CD4-positive, alpha-beta memory T cell (primary cell): Measurements from ENCODE around the gene TRAIP. TPM values are rescaled to one million over a fixed set of nuclear protein-coding genes. Genes with fewer than 3 reads are reported as not detected.
"Not testable (repeated sequence)": the region's sequence is repeated elsewhere in the genome, so short reads cannot be mapped to it uniquely, and the experiment has no call there.

Source experiments
- CTCF ChIA-PET: fragments of 350-600 bp; sonication (Branson Sonifier 250); formaldehyde crosslinking; loops from one replicate; lab custom pipeline; 2021; ENCODE audit warnings: inconsistent platforms; ENCODE audit not compliant: partially characterized antibody; lab: Charles Lee
- POLR2A ChIA-PET: fragments of 350-600 bp; sonication (Branson Sonifier 250); formaldehyde crosslinking; loops from one replicate; lab custom pipeline; 2021; ENCODE audit not compliant: partially characterized antibody; lab: Charles Lee
- DNase-seq, 5 donors: peaks; one replicate each; pipeline versions ENCODE4 v3.0.0 to v3.0.0-alpha.2; 2020 to 2022; ENCODE audit warnings: mixed read lengths in 1 of 5
- H3K27ac ChIP-seq: one replicate; pipeline ENCODE4 v1.7.0; 2013; ENCODE audit warnings: low read depth, low read length
- H3K27me3 ChIP-seq: 2 replicates; pipeline ENCODE4 v1.7.0; 2013; ENCODE audit warnings: mild to moderate bottlenecking, low read length, moderate library complexity; ENCODE audit not compliant: insufficient read depth
- H3K36me3 ChIP-seq: 2 replicates; pipeline ENCODE4 v1.7.0; 2013; ENCODE audit warnings: mild to moderate bottlenecking, low read length, moderate library complexity; ENCODE audit not compliant: insufficient read depth
- H3K4me1 ChIP-seq: 2 replicates; pipeline ENCODE4 v1.7.0; 2013; ENCODE audit warnings: mild to moderate bottlenecking, low read length, moderate library complexity; ENCODE audit not compliant: insufficient read depth
- H3K4me3 ChIP-seq, 2 donors: one replicate each; pipeline ENCODE4 v1.7.0; 2013; ENCODE audit warnings: low read length in 2 of 2, mild to moderate bottlenecking in 1 of 2
- H3K9me3 ChIP-seq, 2 donors: one replicate each; pipeline ENCODE4 v1.7.0; 2013; ENCODE audit warnings: low read length in 2 of 2, control low read depth in 1 of 2; ENCODE audit not compliant: control insufficient read depth in 1 of 2
- H3K27ac Mint-ChIP-seq, 7 donors: one replicate each; pipeline ENCODE4 v1.8.0; 2020 to 2021; ENCODE audit warnings: mixed read lengths in 7 of 7, mild to moderate bottlenecking in 6 of 7, inconsistent platforms in 3 of 7, moderate library complexity in 3 of 7
- H3K27me3 Mint-ChIP-seq, 2 donors: one replicate each; pipeline ENCODE4 v1.8.0; 2020 to 2021; ENCODE audit warnings: mixed read lengths in 2 of 2
- H3K36me3 Mint-ChIP-seq, 2 donors: one replicate each; pipeline ENCODE4 v1.8.0; 2020 to 2021; ENCODE audit warnings: mixed read lengths in 2 of 2, inconsistent platforms in 1 of 2, mild to moderate bottlenecking in 1 of 2
- H3K4me1 Mint-ChIP-seq, 4 donors: one replicate each; pipeline ENCODE4 v1.8.0; 2020 to 2021; ENCODE audit warnings: mixed read lengths in 4 of 4, mild to moderate bottlenecking in 1 of 4
- H3K4me3 Mint-ChIP-seq, 8 donors: one replicate each; pipeline ENCODE4 v1.8.0; 2020 to 2021; ENCODE audit warnings: mixed read lengths in 8 of 8, mild to moderate bottlenecking in 7 of 8, moderate library complexity in 6 of 8, inconsistent platforms in 3 of 8
- H3K9me3 Mint-ChIP-seq, 8 donors: one replicate each; pipeline ENCODE4 v1.8.0; 2020 to 2021; ENCODE audit warnings: mixed read lengths in 8 of 8, mild to moderate bottlenecking in 5 of 8, inconsistent platforms in 3 of 8, moderate library complexity in 1 of 8
- intact Hi-C: fragments of 100-400 bp; cut with micrococcal nuclease; formaldehyde crosslinking; loops from one replicate; pipeline ENCODE4 v1.15.1; 2023
- polyA plus RNA-seq, 2 donors: library from polyadenylated mRNA; unstranded; fragments of 300-500 nt; fragmentation: Illumina TruSeq; gene quantifications; one replicate each; pipeline ENCODE4 v1.2.3, GENCODE V29; 2021
- total RNA-seq, 2 experiments: library from RNA; stranded (reverse); gene quantifications; one replicate each; pipeline ENCODE4 v1.2.3, GENCODE V29; 2021

The TRAIP gene
- total and polyA plus RNA-seq, 4 experiments from 2014 or later, result 1.0 to 6.7 (median 3.2) TPM

DNA sequence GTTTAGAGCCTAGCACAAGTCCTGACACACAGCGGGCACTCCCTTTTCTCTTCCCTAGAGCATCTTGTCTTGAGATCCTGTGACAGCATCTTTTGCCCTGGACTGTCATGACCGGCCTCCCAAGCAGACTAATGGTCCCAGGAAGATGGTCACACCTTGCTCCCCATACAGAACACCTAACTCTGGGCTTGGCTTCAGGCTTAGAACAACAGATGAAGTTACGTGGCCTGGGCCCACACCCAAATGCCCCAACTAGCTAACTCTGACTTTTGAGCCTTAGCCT lies 69.2 kb downstream of the TRAIP start:
- no peaks in the 10 kb centered on the region for H3K27me3 ChIP-seq
- no peak for DNase-seq
- peak overlapping the region; percentile 92 to 98 (median 92) for H3K4me3 Mint-ChIP-seq
- H3K4me3 ChIP-seq, result peak overlapping the region; percentile 48 to 89
- peaks cover 6 to 19% of the 10 kb centered on the region in 2 donors for H3K36me3 Mint-ChIP-seq
- peaks cover 27% of the 10 kb centered on the region for H3K4me1 ChIP-seq
- intact Hi-C loops, result loop anchor here (5.0 kb wide), 1 partner anchor 70 kb away; the partner anchor contains the start of gene TRAIP
- POLR2A ChIA-PET, result interaction anchor here (0.7 to 3.5 kb wide), 5 partner anchors 17 to 153 kb away, joined by 4 to 46 read pairs (median 4); partner anchors contain the start of genes AMIGO3, INKA1, MON1A and RBM6
- peaks cover 0 to 4% (median 0%) of the 10 kb centered on the region in 8 donors for H3K9me3 Mint-ChIP-seq
- H3K27ac ChIP-seq, result peak overlapping the region; percentile 89
- peak overlapping the region; percentile 98 to 99 (median 99) for H3K27ac Mint-ChIP-seq
- H3K27me3 Mint-ChIP-seq, result peaks cover 0 to 2% of the 10 kb centered on the region in 2 donors
- H3K4me1 Mint-ChIP-seq, result peaks cover 17 to 45% (median 28%) of the 10 kb centered on the region in 4 donors
- CTCF ChIA-PET, result interaction anchor here (3.0 to 3.7 kb wide), 2 partner anchors 15 to 52 kb away, joined by 12 to 20 read pairs; partner anchors contain the start of gene INKA1
- H3K36me3 ChIP-seq, result no peaks in the 10 kb centered on the region
- no peaks in the 10 kb centered on the region for H3K9me3 ChIP-seq

DNA sequence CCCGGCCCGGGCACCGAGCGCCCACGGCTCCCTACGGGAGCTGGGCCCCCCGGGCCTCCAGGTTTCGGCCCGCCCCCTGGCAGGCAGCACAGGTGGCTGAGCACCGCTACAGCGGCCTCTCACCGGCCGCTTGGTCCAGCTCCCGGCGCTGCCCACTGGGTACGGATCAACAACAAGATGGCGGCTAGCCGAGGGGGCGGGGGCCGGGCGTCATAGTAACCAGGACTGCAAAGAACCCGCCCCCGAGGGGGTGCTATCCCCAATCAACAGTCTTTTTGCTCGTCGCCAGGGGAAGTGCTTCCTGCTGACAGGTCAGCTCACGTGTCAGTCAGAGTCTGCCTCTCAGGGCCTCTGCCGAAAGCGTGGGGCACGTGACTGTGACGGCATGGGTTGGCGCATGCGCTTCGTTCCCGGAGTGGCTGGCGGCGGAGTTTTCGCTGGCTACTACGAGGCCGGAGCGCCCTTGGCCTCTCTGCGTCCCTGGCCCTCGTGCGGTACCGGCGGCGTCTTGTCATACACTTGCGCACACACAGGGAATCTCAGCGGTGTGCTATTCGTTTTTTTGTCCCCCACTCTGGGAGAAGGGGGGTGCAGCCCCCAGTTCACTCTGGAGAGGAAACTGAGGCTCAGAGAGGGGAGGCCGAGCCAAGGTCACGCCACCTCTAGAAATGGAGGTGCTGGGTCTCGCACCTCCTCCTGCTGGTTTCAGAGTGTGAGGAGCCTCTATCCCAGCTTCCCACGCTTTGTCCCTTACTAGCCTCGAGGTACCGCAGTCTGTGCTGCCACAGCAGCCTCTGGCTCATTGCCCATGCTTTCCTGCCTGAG lies 69.8 kb downstream of the TRAIP start, which contains the start of gene IP6K1:
Gene IP6K1 (minus strand): TSS at position 186 of the 825 bp plus-strand sequence. CDS start 38,502 bp downstream, outside the sequence.
- ChIA-PET POLR2A (interaction anchor here (0.9 to 3.5 kb wide), 15 partner anchors 12 to 765 kb away, joined by 3 to 46 read pairs (median 3); partner anchors contain the start of genes AMIGO3, GMPPB, INKA1 and MON1A), CTCF (interaction anchor here (1.1 to 3.7 kb wide), 3 partner anchors 16 to 52 kb away, joined by 4 to 20 read pairs (median 12); partner anchors contain the start of gene INKA1)
- Histone ChIP-seq H3K27ac (peak within 1 kb of the TSS; percentile 89), H3K9me3 (no peaks in the 10 kb centered on the region), H3K36me3 (no peaks in the 10 kb centered on the region), H3K27me3 (no peaks in the 10 kb centered on the region), H3K4me3 (peak within 1 kb of the TSS; percentile 79 to 89), H3K4me1 (peaks cover 28% of the 10 kb centered on the region)
- H3K9me3 Mint-ChIP-seq, result peaks cover 0 to 4% (median 0%) of the 10 kb centered on the region in 8 donors
- peaks cover 17 to 46% (median 29%) of the 10 kb centered on the region in 4 donors for H3K4me1 Mint-ChIP-seq
- H3K27ac Mint-ChIP-seq, result peak within 1 kb of the TSS; percentile 98 to 99 (median 99)
- H3K36me3 Mint-ChIP-seq, result peaks cover 6 to 20% of the 10 kb centered on the region in 2 donors
- DNase-seq, result peak; percentile 98 to 100 (median 99)
- peak within 1 kb of the TSS; percentile 92 to 98 (median 92) for H3K4me3 Mint-ChIP-seq
- peaks cover 0 to 2% of the 10 kb centered on the region in 2 donors for H3K27me3 Mint-ChIP-seq
- intact Hi-C loops, result loop anchor here (1.0 to 5.0 kb wide), 3 partner anchors 16 to 71 kb away; partner anchors contain the start of gene TRAIP

DNA sequence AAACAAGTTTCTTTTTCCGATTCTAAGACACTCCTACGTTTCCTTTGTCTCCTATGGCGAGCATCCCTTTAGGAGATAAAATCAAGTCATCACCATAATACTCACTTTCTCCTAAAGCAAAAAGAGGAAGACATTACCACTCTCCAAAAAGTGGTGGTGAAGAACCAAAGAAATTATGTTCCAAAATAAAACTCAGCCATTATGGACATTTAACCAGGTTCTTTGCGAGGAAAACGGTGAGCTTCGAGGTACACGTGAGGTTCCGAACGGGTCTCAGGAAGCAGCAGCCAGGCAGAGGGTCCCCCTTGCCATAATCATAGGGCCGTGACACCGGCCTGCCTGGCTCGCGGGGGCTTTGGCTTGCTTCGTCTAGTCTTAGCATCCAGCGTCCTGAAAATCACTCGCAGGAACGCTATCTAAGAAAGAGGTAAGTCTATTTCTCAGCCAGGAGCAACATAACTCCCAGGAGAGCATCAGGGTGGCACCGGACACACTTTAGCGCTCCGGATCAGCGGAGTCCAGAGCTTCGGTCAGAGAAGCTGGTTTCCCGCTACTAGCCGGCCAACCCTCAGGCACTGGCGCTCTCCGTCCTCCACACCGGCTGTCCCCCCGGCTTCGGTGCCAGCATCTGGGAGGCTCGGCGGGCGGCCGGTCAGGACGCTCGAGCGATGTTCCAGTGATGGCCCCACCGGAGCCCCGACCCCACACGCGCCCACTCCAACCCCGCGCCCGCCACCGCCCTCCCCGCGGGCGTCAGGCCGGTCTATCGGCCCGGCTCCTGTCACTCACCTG lies 70.6 kb downstream of the TRAIP start:
- Mint-ChIP-seq H3K36me3 (peaks cover 10 to 28% of the 10 kb centered on the region in 2 donors), H3K4me3 (peak overlapping the region; percentile 85 to 95 (median 92)), H3K27ac (peak overlapping the region; percentile 91 to 99 (median 94)), H3K27me3 (peaks cover 0 to 2% of the 10 kb centered on the region in 2 donors), H3K9me3 (peaks cover 0 to 4% (median 0%) of the 10 kb centered on the region in 8 donors), H3K4me1 (peaks cover 20 to 54% (median 35%) of the 10 kb centered on the region in 4 donors)
- no peaks in the 10 kb centered on the region for H3K36me3 ChIP-seq
- intact Hi-C loops, result loop anchor here (1.0 to 5.0 kb wide), 3 partner anchors 17 to 72 kb away; partner anchors contain the start of gene TRAIP
- H3K27ac ChIP-seq, result peak overlapping the region; percentile 89
- peaks cover 36% of the 10 kb centered on the region for H3K4me1 ChIP-seq
- CTCF ChIA-PET, result interaction anchor here (1.1 to 3.7 kb wide), 3 partner anchors 17 to 53 kb away, joined by 4 to 20 read pairs (median 12); partner anchors contain the start of gene INKA1
- POLR2A ChIA-PET, result interaction anchor here (0.9 to 3.5 kb wide), 14 partner anchors 11 to 764 kb away, joined by 3 to 46 read pairs (median 3); partner anchors contain the start of genes AMIGO3, GMPPB, INKA1 and MON1A
- peak overlapping the region; percentile 79 to 89 for H3K4me3 ChIP-seq
- H3K9me3 ChIP-seq, result no peaks in the 10 kb centered on the region
- H3K27me3 ChIP-seq, result no peaks in the 10 kb centered on the region
- DNase-seq, result peak in 4 of 5 donors; percentile 28 to 50 (median 39)

DNA sequence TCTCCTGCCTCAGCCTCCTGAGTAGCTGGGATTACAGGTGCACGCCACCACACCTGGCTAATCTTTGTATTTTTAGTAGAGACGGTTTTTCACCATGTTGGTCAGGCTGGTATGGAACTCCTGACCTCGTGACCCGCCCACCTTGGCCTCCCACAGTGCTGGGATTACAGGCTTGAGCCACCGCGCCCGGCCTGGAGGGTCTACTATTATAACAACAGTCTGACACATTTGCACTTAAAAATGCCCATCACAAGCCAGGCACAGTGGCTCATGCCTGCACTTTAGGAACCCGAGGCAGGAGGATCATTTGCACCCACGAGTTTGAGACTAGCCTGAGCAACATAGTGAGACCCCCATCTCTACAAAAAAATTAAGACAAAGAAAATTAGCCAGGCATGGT lies 74.1 kb downstream of the TRAIP start:
- Mint-ChIP-seq H3K4me1 (peaks cover 31 to 66% (median 47%) of the 10 kb centered on the region in 4 donors), H3K36me3 (peaks cover 22 to 46% of the 10 kb centered on the region in 2 donors), H3K27ac (peak overlapping the region in 1 of 7 donors; percentile 37), H3K4me3 (peak overlapping the region in 2 of 8 donors; percentile 25 to 43)
- H3K9me3 Mint-ChIP-seq, H3K4me3 ChIP-seq, intact Hi-C loops, DNase-seq, H3K36me3 ChIP-seq, H3K9me3 ChIP-seq, H3K27me3 Mint-ChIP-seq, H3K27ac ChIP-seq, H3K27me3 ChIP-seq: not testable (repeated sequence)
- POLR2A ChIA-PET, result interaction anchor here (1.8 kb wide), 1 partner anchor 21 kb away, joined by 4 read pairs; the partner anchor contains the start of gene INKA1
- H3K4me1 ChIP-seq, result peaks cover 52% of the 10 kb centered on the region
- CTCF ChIA-PET, result interaction anchor here (1.9 kb wide), 1 partner anchor 21 kb away, joined by 5 read pairs; the partner anchor contains the start of gene INKA1

DNA sequence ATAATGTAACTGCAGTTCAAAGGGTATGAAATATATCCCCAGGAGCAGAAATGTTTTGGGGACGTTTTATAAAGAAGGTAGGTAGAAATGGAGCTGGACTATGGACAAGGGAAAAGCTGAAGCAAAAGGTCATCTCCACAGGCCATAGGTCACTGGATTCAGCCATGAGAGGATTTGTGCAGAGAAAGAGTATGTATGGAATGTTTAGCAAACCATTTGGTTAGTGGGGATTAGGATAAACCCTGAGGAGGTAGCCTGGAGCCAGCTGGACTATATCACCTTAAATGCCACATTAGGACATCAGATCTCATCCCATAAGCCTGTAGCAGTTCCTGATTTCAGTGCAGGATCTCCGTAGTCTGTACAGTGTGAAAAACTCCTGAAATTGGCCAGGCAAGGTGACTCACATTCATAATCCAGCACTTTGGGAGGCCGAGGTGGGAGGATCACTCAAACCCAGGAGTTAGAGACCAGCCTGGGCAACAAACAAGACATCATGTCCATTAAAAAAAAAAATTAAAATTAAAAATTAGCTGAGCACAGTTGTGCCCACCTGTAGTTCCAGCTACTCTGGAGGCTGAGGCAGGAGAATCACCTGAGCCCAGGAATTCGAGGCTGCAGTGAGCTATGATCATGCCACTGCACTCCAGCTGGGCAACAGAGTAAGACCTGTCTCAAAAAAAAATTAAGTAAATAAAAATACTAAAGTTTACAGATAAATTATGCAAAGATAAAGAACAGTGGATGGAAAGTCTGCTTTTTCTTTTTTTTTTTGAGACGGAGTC lies 74.8 kb downstream of the TRAIP start:
- Mint-ChIP-seq H3K9me3 (no peaks in the 10 kb centered on the region), H3K4me3 (peak overlapping the region in 3 of 8 donors; percentile 1 to 36 (median 34)), H3K4me1 (peaks cover 28 to 65% (median 44%) of the 10 kb centered on the region in 4 donors), H3K36me3 (peaks cover 22 to 48% of the 10 kb centered on the region in 2 donors), H3K27me3 (no peaks in the 10 kb centered on the region), H3K27ac (peak overlapping the region in 3 of 7 donors; percentile 9 to 86 (median 73))
- H3K27me3 ChIP-seq, result no peaks in the 10 kb centered on the region
- intact Hi-C loops, result no loop called here
- no peak overlapping the region for H3K4me3 ChIP-seq
- peaks cover 5% of the 10 kb centered on the region for H3K36me3 ChIP-seq
- POLR2A ChIA-PET, result interaction anchor here (0.6 kb wide), 1 partner anchor 37 kb away, joined by 3 read pairs; no protein-coding TSS in a partner anchor
- CTCF ChIA-PET, result interaction anchor here (1.9 kb wide), 1 partner anchor 21 kb away, joined by 5 read pairs; the partner anchor contains the start of gene INKA1
- DNase-seq, result no peak
- H3K4me1 ChIP-seq, result peaks cover 46% of the 10 kb centered on the region
- H3K27ac ChIP-seq, result no peak overlapping the region
- H3K9me3 ChIP-seq, result no peaks in the 10 kb centered on the region

DNA sequence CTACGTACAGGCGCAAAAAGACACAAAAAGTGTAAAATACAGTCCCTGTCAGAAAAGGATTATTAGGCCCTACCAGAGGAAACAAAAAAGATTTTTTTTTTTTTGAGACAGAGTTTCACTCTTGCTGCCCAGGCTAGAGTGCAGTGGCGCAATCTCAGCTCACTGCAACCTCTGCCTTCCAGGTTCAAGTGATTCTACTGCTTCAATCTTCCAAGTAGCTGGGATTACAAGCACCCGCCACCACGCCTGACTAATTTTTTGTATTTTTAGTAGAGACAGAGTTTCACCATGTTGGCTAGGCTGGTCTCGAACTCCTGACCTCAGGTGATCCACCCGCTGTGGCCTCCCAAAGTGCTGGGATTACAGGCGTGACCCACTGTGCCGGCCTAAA lies 75.4 kb downstream of the TRAIP start:
- H3K9me3 ChIP-seq, H3K36me3 ChIP-seq, DNase-seq, POLR2A ChIA-PET, H3K9me3 Mint-ChIP-seq, H3K27me3 Mint-ChIP-seq, H3K27ac ChIP-seq, intact Hi-C loops, H3K4me3 ChIP-seq, H3K27me3 ChIP-seq: not testable (repeated sequence)
- peak overlapping the region in 1 of 8 donors; percentile 34 for H3K4me3 Mint-ChIP-seq
- H3K4me1 Mint-ChIP-seq, result peaks cover 28 to 67% (median 42%) of the 10 kb centered on the region in 4 donors
- peaks cover 46% of the 10 kb centered on the region for H3K4me1 ChIP-seq
- H3K27ac Mint-ChIP-seq, result peak overlapping the region in 4 of 7 donors; percentile 25 to 86 (median 70)
- H3K36me3 Mint-ChIP-seq, result peaks cover 22 to 47% of the 10 kb centered on the region in 2 donors
- CTCF ChIA-PET, result interaction anchor here (1.9 kb wide), 1 partner anchor 22 kb away, joined by 5 read pairs; the partner anchor contains the start of gene INKA1
